ENCODE measurements around the gene SPATA16.
"Not testable (repeated sequence)": the region's sequence is repeated elsewhere in the genome, so short reads cannot be mapped to it uniquely, and the experiment has no call there.

Gene SPATA16

DNA sequence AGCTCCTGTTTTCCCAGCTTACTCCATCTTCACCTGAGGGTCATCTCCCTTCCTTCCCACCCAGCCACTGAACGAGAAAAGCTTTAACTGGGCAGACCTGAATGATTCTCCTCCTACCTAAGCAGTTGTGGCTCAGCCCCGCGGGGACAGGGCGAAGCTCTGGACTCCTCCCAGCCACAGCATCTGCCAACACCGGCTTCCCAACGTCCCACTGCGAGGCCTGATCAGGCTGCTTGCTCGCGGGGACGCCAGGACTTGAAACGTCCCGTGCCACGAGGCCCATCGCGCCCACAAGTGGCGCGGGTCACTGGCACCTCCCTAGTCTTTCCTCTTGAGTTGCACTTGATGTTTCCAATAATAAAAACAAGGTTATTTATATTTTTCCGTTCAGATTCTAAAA, at the start of gene SPATA16:
Gene SPATA16, minus strand, starts transcription at position 250 of the 400 bp plus-strand sequence. CDS start 23,504 bp downstream, outside the sequence.
- DNase-seq (ENCODE audit: low read depth in 1 of 2, low spot score in 1 of 2), result no peak

- not testable (repeated sequence) for DNase-seq (ENCODE audit: low read depth in 1 of 2, low spot score in 1 of 2)
Observed at GRCh38 chr3:173183022-173183421, 42.0 kb upstream of the SPATA16 start.

- DNase-seq (ENCODE audit: low read depth in 1 of 2, low spot score in 1 of 2), result no peak
Observed at GRCh38 chr3:173173652-173174051, 32.6 kb upstream of the SPATA16 start.

- not testable (repeated sequence) for DNase-seq (ENCODE audit: low read depth in 1 of 2, low spot score in 1 of 2)
Observed at GRCh38 chr3:173159139-173159538, 18.1 kb upstream of the SPATA16 start.

- not testable (repeated sequence) for DNase-seq (ENCODE audit: low read depth in 1 of 2, low spot score in 1 of 2)
Observed at GRCh38 chr3:173156533-173156932, 15.5 kb upstream of the SPATA16 start.

- no peak for DNase-seq (ENCODE audit: low read depth in 1 of 2, low spot score in 1 of 2)
Observed at GRCh38 chr3:173153631-173154030, 12.6 kb upstream of the SPATA16 start.

DNA sequence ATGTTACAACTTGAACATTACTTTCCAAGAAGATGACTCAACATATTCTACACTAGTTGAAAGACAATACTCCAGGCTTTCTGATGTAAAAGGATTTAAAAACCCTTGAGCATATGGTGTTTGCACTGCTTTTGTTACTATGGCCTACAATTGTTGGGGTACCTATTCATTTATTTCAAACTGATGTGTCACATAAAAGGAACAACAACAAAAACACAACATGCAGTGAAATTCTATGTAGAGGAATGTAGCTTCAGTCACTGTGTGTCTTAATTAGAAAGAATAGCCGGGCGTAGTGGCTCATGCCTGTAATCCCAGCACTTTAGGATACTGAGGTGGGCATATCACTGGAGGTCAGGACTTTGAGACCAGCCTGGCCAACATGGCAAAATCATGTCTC, 1.6 kb downstream of the SPATA16 start:
- DNase-seq (ENCODE audit: low read depth in 1 of 2, low spot score in 1 of 2), result no peak

DNA sequence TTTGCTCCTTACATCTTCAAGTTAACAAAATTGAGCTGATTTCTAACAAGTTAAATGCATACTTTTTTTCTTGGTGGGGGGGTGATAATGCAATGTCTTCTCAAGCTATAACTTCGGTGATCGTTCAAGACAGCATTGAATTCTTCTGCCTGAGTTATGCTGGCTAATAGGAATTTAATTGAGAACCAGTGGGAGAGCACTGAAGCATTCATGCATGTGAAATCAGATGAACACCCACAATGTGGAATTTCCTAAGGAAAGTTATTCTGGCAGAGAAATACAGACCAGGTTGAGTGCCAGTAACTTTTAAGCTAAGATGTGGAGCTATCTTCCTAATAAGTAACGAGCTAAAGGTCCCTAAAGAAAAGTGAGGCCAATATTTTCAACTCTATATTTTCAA, 3.0 kb downstream of the SPATA16 start:
- DNase-seq (ENCODE audit: low read depth in 1 of 2, low spot score in 1 of 2), result no peak

DNA sequence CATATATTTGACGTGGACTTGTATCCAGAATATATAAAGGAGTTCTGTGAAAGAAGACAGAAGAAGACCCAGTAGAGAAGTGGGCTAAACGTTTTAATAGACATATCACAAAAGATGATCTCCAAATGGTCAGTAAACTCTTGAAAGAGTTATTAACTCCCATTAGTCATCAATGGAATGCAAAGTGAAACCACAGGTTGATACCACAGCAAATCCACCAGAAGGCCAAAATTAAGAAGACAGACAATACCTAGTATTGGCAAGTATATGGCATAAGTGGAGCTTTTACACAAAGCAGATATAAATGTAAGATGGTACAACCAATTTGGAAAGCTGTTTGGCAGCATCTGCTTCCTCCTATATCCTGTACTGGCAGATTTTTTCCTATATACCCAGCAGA, 6.0 kb downstream of the SPATA16 start:
- DNase-seq (ENCODE audit: low read depth in 1 of 2, low spot score in 1 of 2), result no peak

DNA sequence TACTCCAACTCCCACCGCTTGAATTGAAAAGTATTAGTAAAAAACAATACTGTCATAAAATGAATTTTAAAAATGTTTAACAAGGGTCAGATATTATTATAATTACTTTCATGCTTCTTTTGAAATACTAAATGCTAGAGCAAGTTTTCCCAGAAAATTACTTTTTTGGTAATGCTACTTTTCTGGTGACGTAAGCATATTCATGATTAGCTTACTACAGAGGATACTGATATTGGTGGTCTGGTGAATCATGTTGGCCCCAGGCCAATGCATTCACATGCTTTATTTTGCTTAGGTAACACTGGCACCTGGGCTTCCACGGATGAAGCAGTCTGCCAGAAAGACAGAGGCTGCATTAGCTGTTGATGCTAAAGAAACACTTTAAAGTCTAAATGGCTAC, 12.4 kb downstream of the SPATA16 start:
- DNase-seq (ENCODE audit: low read depth in 1 of 2, low spot score in 1 of 2), result no peak

GRCh38 chr3:173111321-173111720, 29.7 kb downstream of the SPATA16 start:
- DNase-seq (ENCODE audit: low read depth in 1 of 2, low spot score in 1 of 2), result no peak

DNA sequence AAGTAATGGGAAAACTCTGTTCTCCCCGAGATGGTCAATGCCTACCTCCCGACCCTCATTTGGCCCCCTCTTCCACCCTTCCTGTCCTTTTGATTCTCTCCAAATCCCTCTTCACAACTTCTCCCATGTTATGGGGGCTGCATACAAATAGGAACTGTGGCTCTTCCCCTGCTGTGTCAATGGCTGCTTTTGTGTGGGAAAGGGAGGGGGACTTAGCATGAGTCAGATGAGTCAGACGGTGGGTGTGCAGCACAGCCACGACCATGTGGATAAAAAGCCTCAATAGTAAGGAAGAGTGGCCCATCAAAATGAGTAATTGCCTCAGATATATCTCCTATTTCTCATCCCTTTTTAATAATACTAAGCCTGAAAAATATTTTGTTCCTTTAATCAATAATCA, 31.9 kb downstream of the SPATA16 start:
- DNase-seq (ENCODE audit: low read depth in 1 of 2, low spot score in 1 of 2), result no peak

GRCh38 chr3:173103469-173103868, 37.6 kb downstream of the SPATA16 start:
- no peak for DNase-seq (ENCODE audit: low read depth in 1 of 2, low spot score in 1 of 2)

- no peak for DNase-seq (ENCODE audit: low read depth in 1 of 2, low spot score in 1 of 2)
Observed at GRCh38 chr3:173098959-173099358, 42.1 kb downstream of the SPATA16 start.

DNA sequence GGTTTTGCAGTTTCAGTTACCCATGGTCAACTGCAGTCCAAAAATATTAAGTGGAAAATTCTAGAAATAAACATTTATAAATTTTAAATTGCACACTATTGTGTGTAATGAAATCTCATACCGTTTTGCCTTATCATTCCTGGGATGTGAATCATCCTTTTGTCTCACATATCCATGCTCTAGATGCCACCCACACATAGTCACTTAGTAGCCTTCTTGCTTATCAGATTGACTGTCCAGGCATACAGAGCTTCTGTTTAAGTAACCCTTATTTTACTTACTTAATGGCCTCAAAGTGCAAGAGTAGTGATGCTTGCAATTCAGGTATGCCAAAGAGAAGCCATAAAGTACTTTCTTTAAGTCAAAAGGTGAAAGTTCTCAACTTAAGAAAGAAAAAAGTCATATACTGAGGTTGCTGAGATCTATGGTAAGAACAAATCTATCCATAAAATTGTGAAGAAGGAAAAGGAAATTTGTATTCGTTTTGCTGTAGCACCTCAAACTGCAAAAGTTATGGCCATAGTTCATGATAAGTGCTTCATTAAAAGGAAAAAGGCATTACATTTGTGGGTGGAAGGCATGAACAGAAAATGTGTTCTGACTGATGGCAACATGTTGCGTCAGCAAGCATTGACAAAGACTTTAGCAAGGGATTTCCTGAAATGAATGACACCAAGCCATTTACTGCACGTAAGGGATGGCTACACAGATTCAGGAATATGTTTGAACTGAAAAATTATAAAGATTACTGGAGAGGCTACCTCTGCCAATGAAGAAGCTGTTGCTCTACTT, 43.8 kb downstream of the SPATA16 start:
- no peak for DNase-seq (ENCODE audit: low read depth in 1 of 2, low spot score in 1 of 2)

GRCh38 chr3:173096140-173096539, 44.9 kb downstream of the SPATA16 start:
- no peak for DNase-seq (ENCODE audit: low read depth in 1 of 2, low spot score in 1 of 2)

DNA sequence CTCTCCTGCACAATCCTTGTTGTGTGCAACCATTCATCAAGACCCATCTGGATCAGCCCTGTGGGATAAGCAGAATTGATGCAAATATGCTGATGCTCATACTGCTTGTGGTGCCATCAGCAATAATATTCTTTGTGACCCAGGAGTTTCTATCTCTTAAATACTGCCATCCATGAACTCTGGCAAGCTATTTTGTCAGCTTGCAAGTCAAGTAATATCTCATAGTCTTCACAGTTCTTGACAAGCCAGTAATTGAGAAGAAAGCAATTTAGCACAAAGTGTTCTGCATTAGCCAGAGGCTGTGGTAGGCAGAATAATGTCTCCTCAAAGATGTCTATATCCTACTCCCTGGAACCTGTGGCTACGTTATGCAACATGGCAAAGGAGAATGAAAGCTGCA, 49.0 kb downstream of the SPATA16 start:
- no peak for DNase-seq (ENCODE audit: low read depth in 1 of 2, low spot score in 1 of 2)

- DNase-seq (ENCODE audit: low read depth in 1 of 2, low spot score in 1 of 2), result no peak
Observed at GRCh38 chr3:173090492-173090891, 50.5 kb downstream of the SPATA16 start.

GRCh38 chr3:173089283-173089682, 51.8 kb downstream of the SPATA16 start:
- no peak for DNase-seq (ENCODE audit: low read depth in 1 of 2, low spot score in 1 of 2)

DNA sequence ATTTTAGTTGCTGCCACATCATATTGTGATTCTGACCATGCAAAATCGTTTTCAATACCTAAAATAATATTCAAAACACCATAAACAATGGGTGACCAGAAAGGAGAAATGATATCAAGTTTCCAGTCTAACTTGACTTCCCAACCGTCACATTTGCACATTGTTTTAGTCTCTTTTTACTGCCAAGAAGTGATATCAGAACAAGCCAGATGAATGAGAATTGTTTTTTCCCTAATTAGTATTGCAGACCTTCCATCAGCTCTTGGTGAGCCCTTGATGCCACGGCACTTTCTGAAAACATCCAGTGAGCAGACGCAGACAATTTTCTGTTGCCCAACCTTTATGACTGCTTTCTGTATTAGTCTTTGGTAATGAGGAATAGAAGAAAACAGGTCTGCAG, 62.5 kb downstream of the SPATA16 start:
- DNase-seq (ENCODE audit: low read depth in 1 of 2, low spot score in 1 of 2), result no peak

DNA sequence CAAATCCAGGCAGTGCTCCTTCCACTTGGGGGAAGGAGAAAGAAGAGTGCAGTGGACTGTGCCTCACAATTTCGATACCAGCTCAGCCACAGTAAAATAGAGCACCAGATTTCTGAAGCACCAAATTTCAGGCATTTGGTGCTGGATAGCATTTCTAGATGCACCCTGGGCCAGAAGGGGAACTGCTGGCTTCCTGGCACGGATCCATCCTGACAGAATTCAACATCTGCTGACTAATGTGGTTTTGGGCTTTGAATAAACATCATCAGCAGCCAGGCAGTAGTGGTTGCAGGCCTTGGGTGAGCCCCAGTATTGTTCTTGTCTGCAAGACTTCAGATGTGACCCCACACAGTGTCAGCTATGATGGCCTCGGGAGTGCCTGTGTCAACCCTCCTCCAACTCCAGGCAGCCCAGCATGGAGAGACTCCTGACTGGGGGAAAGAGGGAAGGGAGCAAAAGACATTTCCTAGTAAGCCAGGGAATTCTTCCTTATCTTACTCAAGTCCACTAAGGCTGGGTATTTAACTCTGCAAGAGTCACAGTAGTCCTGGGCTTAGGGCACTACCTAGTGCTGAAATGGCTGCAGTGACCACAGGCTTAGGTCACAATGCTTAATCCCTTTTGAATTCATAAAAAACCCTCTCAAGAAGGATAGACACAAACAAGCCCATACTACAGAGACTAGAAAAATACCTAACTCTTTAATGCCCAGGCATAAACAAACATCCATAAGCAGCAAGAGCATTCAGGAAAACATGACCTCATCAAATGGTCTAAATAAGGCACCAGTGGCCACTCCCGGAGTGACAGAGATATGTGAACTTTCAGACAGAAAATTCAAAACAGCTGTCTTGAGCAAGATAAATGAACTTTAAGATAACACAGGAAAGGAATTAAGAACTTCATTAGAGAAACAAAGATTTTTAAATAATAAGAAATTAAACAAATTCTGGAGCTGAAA, 74.7 kb downstream of the SPATA16 start:
- DNase-seq (ENCODE audit: low read depth in 1 of 2, low spot score in 1 of 2), result no peak

DNA sequence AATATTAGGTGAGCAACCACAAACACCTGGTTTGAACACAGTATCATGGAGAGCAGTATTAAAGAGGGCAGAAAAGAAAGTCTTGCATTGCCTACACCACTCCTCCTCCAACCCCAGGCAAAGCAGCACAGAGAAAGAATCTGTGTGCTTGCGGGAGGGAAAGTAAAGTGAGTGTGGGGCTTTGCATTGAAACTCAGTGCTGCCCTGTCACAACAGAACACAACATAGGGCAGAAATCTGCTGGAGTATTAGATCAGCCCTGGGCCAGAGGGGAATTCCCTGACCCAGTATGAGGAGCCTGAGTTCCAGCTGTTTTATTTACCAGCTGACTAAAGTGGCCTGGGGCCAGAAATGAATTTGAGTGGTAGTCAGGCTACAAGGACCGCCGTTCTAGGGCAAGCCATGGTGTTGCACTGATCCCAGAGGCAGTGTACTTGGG, 75.5 kb downstream of the SPATA16 start:
- no peak for DNase-seq (ENCODE audit: low read depth in 1 of 2, low spot score in 1 of 2)
